GM19099 (cell line): ENCODE results near the gene LMBR1.

Source experiments
- POLR2A ChIP-seq: IDR thresholded peaks from 3 replicates; pipeline ENCODE4 v1.6.1; 2011; ENCODE audit warnings: low read depth; ENCODE audit not compliant: insufficient read length; ENCODE audit errors: extremely low read depth

The LMBR1 gene

GRCh38 chr7:156848979-156849378, 44.0 kb downstream of the LMBR1 start:
- TF ChIP-seq POLR2A, result no peak

- no peak for TF ChIP-seq POLR2A
Observed at GRCh38 chr7:156845379-156846101, 47.4 kb downstream of the LMBR1 start.

DNA sequence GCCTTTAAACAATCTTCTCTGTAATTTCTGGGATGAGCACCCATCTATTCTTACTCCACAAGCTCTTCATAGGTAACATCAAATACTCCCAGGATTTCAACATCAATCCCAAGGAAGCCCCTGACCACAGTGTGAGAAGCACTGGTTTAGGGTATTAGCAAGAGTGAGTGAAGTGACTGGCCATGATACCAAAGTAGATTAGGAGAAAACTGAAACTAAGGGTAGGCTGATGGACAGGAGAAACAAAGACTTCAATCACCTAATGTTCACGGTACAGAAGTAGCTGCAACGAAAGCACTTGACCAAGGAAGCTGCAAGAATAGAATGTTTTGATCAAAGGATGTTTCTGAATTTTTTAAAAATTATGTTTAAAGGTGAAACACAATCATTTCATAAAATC, 49.8 kb downstream of the LMBR1 start:
- no peak for TF ChIP-seq POLR2A

DNA sequence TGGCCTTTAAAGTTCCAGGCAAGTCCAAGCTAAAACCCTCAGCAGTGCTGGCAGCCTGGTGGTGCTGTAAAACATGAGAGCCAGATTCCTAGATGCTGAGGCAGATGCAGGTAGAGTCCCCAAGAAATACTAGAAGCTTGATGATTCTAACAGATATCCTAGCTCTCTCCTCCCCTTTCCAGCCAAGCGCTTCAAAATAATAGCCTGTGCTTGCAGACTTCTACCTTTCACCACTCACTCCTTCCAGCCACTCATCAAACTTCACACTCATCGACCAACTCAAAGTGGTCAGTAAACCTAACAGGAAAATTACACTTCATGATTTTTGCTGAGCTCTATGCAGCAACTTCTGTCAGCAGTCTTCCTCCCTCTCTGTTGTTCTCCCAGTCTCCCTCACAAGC, 50.2 kb downstream of the LMBR1 start:
- no peak for TF ChIP-seq POLR2A

GRCh38 chr7:156842317-156842716, 50.7 kb downstream of the LMBR1 start:
- no peak for TF ChIP-seq POLR2A

DNA sequence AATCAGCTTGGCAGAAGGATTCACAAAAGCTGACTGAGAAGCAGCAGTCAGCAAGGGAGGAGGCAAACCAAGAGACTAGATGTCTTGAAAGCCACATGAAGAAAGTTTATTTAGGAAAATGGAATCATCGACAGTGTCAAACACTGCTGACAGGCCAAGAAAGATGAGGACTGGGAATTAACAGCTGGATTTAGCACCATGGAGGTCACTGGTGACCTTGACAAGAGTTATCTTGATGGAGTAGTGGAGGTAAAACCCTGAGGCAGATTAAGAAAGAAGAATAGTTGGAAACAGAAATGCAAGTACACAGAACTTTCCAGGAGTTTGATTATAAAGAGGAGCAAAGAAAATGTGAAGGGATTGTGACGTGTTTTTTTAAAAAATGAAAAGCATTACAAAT, 51.5 kb downstream of the LMBR1 start:
- no peak for TF ChIP-seq POLR2A

DNA sequence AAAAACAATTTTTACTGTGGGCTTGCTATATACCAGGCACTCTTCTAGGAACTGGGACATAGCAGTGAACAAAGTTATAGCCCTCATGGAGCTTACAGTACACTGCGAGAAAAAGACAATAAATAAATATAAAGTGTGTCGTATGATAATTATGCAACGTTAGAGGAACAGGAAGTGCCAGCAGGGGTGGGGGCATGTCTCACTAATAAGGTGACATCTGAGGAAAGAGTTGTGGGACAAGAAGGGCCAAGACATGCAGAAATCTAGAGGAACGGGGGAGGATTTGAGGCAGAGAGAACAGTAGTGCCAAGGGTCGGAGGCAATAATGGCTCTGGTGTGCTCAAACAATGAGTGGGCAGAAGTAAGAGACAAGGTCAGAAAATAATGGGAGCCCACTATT, 52.8 kb downstream of the LMBR1 start:
- TF ChIP-seq POLR2A, result no peak

- no peak for TF ChIP-seq POLR2A
Observed at GRCh38 chr7:156836443-156836842, 56.5 kb downstream of the LMBR1 start.

DNA sequence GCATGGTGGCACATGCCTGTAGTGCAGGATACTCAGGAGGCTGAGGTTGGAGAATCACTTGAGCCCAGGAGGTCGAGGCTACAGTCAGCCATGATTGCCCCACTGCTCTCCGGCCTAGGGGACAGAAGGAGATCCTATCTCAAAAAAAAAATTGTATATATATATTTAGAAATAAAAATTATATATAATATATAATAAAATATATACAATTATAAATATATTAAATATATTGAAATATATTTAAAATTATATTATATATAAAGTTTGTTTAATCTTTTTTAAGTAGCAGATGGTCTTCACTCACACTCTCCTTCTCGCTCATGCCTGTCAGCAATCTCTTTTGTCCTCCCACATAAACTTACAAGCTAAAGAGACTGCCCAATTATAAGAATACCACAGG, 58.5 kb downstream of the LMBR1 start:
- no peak for TF ChIP-seq POLR2A

DNA sequence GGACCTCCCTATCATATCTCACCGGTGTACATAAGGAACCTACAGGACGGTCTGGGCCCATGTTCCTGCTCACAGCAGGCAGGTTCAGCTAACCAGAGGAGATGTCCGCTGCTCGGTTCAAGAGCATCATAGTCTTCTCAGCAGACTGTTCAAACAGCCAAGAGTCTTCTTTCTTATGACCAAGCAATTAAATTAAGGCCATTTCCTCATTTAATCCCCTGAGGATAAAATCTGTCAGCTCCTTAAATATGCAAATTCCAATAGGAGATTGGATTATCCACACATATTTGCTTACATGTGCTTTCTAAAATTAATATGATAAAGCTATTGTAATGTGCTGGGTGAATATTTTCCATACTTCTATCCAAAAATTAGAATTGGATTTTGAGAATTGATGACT, 59.7 kb downstream of the LMBR1 start:
- TF ChIP-seq POLR2A, result no peak

- TF ChIP-seq POLR2A, result no peak
Observed at GRCh38 chr7:156832195-156832877, 60.6 kb downstream of the LMBR1 start.

DNA sequence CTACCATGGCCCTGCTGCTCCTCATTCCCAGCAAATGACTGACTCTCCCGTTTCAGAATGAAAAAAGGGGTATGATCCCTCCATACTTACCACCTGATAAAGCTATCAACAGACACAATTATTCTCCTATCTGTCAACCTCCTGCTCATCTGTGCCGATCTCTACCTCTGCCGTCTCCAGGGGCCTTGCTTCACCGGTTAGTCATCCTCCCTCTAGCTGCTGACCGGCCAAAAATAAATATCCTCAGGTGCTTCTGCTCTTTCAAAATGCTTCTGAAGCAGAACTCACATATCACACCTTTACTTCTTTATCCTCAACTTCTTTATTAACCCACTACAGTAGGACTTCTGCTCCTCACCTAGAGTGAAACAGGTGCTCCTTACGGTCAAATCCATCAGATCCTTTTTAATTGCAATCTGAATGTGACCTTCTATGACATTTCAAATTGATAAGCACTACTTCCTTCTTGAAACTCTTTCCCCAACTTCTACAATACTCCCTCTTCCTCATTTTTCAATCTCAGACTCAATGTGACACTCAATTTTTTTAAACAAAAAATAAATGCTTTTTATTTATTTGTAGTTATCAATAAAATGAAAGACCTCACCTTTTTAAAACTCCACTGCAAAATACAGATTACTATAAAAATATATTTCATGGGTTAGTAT, 63.2 kb downstream of the LMBR1 start:
- TF ChIP-seq POLR2A, result no peak

GRCh38 chr7:156827587-156828203, 65.3 kb downstream of the LMBR1 start:
- TF ChIP-seq POLR2A, result no peak

DNA sequence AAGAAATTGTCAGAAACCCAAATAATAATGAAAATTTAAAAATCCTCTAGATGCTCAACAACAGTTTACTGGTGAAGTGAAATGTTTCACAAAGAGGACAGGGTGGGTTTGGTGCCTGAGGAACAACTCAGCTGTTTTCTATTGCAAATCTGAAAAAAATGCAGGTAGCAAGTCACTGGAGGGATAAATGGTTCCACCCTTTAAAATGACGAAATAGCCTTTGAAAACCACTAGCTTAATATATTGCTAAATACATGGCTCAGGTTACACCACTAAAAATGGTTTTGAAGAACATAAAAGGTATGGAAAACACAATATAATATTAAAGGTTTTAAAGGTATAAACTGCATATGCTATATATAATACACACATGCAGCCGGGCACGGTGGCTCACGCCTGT, 69.5 kb downstream of the LMBR1 start:
- no peak for TF ChIP-seq POLR2A

- TF ChIP-seq POLR2A, result no peak
Observed at GRCh38 chr7:156820445-156821063, 72.4 kb downstream of the LMBR1 start.
